ENCODE data around the gene ZC3H18.
"Not testable (repeated sequence)": the region's sequence is repeated elsewhere in the genome, so short reads cannot be mapped to it uniquely, and the experiment has no call there.

ZC3H18 gene

DNA sequence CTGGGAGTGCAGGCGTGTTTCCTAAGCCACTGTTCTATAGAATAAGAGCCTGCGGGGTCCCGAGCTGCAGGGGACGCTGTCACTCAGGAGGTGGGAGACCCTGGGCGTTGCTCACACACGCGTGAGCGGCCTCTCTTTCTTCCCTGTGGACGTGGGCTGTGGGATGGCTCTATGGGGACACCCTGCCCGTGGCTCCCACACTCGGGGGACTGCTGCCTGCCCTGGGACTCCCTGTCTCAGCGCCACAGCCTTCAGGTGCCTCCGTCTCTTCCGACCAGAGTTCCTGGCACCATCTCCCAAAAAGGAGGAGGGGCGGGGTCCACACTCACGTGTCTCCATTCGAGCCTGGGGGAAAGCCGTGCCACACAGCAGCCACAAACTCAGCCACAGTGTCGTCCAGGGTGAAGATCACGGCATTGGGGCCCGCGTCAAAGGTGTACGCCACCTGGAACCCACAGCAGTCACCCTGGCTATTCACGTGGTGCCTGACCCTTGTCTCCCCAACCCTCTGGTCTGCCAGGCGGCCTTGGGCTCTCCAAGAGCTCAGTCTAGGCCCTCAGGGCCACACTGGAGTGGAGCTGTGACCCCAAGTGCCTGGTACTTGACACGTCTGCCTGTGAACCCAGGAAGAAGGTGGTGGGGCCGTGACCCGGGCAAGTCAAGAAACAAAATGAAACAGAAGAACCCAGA, 84.3 kb downstream of the ZC3H18 start:
- no peak for DNase-seq (ENCODE audit: low spot score)

DNA sequence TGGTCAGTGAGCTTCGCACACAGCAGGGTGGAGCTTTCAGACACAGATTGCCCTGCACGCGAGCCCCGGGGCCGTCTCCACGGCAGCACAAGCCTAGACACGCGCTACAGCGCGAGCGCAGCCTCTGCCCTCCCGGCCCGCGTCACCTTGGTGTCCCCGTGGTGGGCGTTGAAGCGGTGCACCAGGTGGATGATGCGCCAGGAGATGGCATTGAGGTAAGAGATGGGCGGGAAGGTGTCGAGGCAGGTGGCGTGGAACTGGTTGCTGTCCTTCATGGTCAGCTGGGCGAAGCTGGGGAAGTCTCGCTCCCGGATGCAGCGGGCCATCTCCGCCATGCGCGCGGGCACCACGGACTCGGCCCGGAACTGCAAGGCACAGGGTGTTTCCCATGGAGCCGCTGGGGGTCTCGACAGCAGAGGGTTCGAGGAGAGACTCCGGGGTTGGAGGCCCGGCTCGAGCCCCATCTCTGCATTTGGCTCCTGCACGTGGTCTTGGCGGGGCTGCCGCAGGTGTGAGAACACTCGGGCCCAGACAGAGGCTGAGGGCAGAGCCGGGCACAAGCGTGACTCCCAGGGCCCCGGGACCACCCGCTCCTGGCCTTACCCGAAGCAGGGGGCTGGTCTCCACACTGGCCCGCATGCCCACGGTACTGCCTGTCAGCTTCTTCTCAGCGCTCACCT, 85.0 kb downstream of the ZC3H18 start:
- no peak for DNase-seq (ENCODE audit: low spot score)

DNA sequence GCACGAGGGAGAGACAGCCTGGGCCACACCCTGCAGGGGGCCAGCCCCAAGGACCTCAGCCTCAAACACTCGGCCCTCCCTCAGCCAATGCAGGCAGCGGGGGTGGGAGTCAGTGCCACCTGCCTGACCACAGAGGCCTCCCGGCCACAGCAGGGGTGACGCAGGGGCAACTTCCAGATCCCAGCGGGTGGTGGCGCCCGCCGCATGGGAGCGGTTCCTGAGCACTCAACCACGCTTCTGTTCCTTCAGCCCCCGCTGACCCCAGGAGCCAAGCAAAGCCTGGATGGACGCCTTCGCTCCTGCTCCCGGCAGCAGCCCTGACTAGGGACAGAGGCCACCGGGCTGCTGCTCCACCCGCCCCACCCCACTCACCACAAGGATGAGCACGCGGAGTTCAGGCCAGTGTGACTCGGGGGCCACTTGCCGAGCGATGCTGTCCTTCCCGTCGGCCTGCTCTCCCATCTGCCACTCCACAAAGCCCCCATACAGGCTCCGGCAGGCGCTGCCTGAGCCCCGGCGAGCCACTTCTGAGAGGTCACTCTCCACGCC, 85.6 kb downstream of the ZC3H18 start:
- DNase-seq (ENCODE audit: low spot score), result no peak

DNA sequence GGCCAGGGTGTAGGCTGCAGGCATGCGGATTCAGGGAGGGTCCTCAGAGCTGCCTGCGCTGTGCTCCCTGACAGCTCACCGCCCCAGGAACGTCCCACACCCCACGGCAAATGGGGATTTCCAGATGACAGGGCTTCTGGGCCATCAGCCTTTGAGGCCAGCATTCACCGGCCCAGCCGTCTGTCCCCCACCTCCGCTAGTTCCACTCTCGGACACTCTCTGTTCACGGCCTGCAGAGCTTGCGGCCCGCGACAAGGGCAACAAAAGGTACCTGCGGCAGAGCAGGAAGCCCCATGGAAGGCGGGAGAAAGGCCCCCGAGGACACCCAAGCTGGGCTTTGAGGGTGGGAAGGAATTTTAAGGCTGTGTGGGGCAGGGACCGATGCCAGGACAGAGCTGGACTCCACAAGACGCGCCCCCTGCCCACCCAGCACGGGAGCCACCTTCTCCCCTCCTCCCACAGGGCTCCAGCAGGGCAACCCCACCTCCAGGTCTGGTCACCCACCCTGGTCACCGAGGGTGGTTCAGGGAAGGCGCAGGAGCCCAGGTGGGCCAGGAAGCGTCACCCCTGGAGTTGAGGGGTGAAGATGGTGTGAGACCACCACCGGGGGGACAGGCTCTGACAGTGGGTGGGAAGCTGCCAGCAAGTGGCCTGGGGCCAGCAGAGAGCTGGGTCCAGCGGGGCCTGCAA, 86.2 kb downstream of the ZC3H18 start:
- no peak for DNase-seq (ENCODE audit: low spot score)

DNA sequence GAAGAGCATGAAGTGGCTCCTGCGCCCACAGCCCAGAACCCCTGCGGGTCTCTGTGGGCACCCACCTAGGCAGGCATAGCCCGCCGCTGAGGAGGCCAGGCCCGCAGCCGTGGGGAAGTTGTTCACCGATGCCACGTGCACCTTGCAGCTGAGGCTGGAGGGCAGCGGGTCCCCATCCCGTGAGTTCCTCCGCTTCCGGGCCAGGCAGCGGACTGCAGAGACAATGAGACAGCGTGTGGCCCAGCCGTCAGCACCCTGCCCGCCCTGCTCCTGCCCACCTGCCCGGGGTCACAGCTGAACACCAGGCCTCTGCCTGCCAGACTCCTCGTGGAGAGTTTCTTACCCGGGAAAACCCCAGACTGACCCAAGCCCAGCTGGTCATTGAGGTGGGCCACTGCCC, 87.2 kb downstream of the ZC3H18 start:
- DNase-seq (ENCODE audit: low spot score), result no peak

DNA sequence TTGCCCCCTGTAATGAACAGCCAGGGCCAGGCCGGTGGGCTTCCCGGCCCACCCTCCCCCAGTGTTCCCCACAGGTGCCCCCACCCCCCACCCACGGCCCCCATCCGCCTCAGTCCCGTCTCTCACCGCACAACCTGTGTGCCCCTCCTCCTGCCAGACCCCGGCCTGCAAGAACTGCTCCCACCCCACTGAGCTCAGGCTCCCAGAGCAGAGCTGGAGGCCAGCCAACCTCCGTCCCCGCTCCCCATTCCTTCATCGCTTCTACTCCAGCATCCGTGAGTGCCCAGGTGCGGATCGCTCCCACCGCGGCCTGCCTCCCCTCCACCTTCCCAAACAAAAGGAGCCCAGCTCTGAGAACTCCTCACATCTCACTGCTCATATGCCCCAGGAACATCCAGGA, 88.5 kb downstream of the ZC3H18 start:
- no peak for DNase-seq (ENCODE audit: low spot score)

DNA sequence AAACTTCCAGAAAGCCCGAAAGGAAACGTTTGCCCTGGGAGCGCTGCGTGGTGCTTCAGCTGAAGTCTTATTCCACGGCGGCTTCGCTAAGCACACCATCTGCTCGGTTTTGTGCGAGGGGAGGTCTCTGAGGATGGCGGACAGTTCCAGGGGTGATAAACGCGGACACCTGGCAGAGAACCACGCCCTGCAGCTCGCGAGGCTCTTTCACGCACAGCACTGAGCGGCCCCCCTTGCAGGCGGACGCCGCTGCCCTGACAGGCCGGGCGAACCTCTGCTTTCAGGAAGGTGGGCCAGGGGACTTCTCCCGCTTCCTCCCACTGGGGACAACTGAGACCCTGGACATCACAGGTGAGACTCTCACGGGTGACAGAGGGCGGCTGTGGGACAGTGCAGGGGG, 89.0 kb downstream of the ZC3H18 start:
- DNase-seq (ENCODE audit: low spot score), result no peak

DNA sequence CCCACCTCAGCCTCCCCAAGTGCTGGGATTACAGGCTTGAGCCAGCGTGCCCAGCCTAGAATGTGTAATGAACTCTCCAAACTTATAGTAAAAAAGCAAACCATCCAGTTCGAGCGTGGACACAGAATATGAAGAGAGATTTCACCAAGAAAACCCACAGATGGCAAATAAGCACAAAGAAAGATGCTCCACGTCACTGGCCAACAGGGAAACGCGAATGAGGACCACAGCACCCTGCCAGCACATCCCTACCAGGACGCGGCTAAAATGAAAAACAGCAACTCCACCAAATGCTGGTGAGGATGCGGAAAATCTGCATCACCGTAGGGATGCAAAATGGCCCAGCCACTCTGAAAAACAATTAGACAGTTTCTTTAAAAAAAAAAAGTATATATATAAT, 91.3 kb downstream of the ZC3H18 start:
- DNase-seq (ENCODE audit: low spot score), result no peak

DNA sequence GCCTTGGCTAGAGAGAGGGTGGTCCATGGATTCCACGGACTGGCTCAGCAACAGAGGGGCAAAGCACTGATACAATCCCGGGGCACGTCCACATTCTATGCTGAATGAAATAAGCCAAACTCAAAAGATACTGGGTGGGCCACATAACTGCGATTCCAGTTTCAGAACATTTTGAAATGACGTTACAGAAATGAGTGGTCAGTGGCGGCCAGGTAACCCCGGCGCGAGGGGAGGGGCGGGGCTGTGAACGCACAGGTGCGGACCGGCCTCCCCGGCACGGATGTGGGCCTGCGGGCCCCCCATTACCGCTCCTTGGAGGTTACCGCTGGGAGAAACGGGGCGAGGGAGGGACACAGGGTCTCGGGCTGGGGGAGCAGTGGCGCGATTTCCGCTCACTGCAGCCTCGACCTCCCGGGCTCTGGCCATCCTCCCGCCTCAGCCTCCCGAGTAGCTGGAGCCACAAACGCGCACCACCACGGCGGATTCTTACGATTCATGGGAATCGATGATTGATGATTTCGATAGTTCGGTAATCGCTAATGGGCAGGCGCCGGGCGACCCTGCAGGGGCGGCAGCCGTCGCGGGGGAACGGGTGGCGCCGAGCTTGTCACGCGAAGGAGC, 92.1 kb downstream of the ZC3H18 start:
- no peak for DNase-seq (ENCODE audit: low spot score)

DNA sequence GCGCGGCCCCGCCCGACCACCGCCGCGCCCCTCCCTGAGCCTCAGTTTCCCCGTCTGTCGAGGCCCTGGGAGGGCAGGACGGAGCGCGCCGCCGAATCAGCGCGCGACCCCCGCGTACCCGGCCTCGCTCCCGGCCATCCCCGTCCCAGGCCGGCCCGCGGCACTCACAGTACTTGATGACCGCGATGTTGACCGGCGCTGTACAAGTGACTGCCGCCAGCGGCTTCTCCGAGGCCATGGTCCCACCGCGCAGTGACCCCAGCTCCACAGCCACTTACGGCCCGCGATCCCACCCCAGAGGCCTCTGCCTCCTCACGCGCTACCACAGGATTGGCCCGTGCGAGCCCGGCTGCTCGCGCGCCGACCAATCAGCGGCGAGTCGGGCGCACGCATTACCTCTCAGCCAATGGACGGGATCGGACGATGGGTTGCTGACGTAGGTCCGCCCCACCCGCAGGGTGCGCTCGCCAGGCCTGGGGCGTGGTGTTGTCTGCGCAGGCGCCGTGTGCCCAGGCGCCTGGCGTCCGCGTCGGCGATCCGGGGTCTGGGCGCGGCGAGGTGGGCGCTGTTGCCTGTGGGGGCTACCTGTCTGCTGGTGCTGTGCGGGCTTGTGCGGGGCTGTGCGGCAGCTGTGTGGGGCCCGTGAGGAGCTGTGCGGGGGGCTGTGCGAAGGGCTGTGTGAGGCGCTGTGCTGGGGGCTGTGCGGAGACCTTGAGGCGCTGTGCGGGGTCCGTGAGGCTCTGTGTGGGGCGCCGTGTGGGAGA, 92.8 kb downstream of the ZC3H18 start, which contains the start of gene MVD:
Gene MVD (minus strand): TSS at position 249 of the 764 bp plus-strand sequence. CDS start 11 bp downstream, at position 238.
- peak; percentile 100 for DNase-seq (ENCODE audit: low spot score)

DNA sequence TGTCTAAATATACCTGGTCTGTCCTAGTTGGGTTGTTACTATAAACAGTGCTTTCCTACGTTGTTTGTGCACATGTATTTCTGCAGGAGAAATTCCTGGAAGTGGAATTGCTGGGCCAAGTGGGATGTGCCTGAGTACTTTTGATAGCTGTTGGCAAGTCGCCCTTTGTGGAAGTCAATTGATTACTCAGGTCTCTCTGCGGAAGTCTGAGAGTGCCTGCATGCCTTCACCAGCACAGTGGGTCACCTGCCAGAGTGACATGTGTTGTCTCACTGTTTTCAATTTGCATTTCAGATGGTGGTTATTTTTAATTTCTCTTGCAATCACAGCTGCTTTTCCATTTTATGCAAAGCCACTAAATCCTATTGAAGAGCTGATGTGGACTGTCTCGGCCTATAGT, 94.9 kb downstream of the ZC3H18 start:
- DNase-seq (ENCODE audit: low spot score), result no peak

DNA sequence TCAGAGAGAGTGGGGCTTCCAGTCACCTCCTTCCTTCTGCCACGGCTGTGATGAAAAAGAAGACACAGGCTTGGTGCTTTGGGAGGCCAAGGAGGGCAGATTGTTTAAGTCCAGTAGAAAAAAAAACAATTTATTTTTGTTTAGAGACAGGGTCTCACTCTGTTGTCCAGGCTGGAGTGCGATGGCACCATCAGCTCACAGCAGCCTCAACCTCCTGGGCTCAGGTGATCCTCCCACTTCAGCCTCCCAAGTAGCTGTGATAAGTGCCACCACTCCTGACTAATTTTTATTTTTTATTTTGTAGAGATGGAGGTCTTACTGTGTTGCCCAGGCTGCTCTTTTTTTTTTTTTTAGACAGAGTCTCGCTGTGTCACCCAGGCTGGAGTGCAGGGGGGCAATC, 95.4 kb downstream of the ZC3H18 start:
- no peak for DNase-seq (ENCODE audit: low spot score)

DNA sequence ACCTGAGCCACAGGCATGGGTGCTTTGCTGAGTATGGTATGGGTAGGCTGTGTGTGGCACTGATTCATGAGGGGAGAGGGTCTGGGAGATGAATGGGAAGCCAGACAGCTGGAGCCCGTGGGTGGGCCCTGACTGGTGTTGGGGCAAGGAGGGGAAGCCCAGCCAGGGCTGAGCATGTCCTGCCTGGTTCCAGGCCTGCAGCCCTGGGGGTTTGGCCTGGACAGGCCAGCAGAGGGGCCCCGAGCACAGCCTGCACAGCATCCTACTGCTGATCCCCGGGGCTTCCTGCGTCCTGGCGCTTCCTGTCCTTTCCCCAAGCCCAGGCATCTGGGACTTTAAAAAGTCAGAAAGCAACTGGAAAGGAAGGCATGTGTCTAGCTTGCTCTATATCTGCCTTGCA, 97.3 kb downstream of the ZC3H18 start:
- no peak for DNase-seq (ENCODE audit: low spot score)

DNA sequence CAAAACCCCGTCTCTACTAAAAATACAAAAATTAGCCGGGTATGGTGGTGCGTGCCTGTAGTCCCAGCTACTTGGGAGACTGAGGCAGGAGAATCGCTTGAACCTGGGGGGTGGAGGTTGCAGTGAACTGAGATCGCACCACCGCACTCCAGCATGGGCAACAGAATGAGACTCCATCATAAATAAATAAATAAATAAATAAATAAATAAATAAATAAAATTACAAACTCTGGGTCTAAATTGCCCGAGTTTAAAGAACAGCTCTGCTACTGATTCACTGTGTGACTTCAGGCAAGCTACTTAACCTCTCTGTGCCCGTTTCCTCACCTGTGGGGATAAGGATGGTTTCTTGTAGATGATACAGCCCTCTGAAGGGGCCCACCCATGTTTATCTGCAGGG, 99.3 kb downstream of the ZC3H18 start:
- not testable (repeated sequence) for DNase-seq (ENCODE audit: low spot score)

DNA sequence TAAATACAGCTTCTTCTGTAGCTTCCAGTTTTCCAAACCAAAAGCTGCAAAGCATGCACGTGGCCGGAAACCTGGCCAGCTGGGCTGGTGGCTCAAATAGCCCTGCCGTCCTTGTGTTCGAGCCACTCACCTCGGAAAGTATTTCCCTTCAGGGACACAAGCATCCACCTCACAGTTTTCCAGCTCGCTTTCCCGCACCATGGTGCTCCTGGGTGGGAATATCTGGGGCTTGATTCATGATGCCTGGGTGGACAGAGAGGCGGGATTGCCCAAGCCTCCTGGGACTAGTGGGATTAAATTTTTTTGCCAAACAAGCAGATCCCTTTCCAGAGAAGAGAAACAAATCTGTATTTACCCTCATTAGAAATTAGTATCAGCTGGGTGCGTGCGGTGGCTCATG, 99.8 kb downstream of the ZC3H18 start:
- no peak for DNase-seq (ENCODE audit: low spot score)

DNA sequence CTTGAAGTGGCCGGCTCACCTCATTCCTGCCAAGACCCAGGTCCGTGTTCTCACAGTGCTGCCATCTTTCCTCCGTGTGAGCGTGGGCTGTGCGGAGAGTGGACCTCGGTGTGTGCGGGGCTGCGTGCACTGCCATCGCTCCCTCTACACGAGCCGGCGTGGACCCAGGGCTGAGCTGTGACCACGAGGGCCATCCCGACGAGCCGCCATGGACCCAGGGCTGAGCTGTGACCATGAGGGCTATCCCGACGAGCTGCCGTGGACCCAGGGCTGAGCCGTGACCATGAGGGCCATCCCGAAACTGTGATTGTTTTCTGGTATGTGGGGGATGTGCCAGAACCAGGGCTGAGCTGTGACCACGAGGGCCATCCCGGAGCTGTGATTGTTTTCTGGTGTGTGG, 101.6 kb downstream of the ZC3H18 start:
- DNase-seq (ENCODE audit: low spot score), result no peak

DNA sequence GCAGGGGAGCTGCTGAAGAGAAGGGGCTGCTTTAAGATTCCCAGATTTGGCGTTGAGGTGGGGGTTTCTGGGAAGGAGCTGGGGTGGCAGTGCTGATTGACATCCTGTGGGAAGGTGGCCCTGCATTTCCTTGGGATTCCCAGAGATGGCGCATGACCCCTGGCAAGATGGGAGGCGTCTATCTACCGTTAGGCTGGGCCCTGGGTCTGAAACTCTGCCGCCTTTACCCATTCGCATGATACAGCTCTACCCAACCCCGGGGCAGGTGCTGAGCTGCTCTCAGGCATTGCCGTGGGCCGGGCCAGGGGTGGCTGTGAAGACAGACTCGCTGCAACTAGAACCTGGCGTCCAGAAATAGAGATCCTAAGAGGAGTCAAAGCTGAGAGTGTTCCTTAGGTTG, 102.6 kb downstream of the ZC3H18 start:
- no peak for DNase-seq (ENCODE audit: low spot score)

DNA sequence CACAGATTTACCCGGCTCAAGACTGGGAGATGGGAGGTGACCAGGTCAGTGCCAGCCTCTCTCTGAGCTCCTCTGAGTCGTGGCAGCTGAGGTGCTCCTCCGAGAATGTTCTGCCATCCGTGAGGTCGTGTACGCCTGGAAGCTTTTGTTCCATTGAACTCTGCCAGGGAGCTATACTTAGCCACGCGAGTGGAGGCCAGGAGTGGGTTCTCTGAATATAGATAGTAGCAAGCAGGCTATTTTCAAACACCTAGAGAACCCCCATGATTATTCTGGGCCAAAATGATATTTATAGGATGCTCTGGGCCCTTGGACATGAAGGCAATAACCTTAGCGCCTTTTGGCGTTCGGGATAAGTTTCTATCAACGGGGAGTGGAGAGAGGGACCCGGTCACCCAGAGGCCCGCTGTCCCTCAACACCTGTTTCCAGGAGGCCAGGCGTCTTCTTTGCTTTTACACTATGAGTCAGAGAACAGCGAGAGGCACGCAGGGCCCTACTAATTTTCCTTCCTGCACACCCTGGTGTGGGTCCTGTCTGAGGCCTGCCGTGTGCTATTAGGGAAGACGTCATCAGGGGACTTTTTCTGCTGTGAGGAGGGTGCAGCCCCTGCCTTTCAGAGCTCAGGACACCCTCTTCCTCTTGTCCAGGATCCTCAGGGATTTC, 103.6 kb downstream of the ZC3H18 start:
- DNase-seq (ENCODE audit: low spot score), result no peak

DNA sequence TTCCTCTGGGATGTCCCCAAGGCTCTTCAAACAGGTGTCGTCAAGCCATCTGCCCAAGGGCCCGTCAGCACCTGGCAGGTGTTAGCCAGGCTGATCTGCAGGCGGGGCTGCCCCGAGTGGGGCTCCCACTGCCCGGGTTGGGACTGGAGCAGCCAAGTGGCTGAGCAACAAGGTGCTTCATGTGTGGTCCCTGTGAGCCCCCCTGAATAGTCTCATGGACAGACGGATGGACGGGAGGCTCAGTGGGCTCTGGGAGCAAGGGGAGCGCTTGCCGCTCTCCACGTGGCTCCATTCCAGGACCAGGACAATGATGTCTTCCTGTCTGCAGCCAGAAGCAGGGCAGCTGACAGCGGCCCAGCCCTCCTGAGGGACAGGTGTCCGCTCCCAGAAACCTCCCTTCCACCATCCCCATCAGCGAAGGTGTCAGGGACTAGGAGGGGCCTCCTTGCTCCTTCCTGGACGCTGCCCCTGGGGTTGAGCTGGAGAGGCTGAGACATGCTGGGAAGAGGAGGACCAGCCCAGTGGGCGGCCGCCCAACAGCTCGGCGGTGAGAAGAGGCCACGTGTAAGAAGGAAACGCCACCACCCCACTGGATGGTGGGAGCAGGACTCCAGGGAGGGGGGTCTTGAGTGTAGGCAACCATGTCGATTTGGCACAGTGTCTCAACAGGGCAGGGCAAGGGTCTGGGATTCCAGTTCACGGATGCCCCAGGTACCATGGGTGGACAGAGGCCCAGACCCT, 106.5 kb downstream of the ZC3H18 start:
- no peak for DNase-seq (ENCODE audit: low spot score)

DNA sequence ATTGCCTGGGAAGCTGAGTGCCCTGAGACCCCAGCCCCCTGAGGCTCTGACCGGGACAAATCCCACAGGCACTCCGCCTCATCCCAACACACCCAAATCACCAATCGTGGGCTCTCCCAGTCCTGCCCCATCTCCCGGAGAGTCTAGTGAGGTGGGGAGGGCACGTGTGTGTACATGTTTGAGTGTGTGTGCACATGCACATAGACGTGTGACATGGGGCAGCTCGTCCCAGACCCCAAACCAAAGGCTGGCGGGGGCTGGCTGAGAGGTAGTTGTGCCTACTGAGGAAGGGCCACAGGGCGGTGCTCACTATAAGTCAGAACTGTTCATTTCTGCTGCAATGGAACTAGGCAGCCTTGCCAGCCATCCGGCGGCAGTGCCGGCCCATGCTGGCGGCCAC, 107.5 kb downstream of the ZC3H18 start:
- no peak for DNase-seq (ENCODE audit: low spot score)

Measured in hepatic stellate cell (primary cell).